Stromal cell of bone marrow (primary cell): Measurements from ENCODE around the gene PES1.
"Not testable (repeated sequence)": the region's sequence is repeated elsewhere in the genome, so short reads cannot be mapped to it uniquely, and the experiment has no call there.

Experiments used
- DNase-seq: peaks from one replicate; pipeline ENCODE4 v3.0.0-alpha.2; 2012; ENCODE audit warnings: low read depth

Gene PES1

DNA sequence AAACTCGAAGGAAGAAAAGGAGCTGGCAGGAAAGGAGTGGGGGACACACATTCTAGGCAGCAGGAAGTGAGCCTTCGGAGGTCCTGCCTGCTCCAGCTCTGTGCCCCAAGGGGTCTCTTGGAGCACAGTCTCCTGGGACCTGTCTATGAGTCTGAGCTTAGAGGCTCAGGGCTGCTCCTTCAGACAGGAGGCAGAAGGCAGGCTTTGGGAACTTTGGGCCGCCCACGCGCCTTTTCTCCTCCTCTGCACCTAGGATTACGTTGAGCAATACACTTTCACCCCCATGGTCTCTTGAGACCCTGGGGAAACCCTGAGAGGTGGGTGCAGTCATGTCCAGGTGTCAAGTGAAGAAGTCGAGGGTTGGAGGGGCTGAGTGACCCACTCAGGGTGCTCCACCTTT lies 16.2 kb upstream of the PES1 start:
- DNase-seq, result no peak

DNA sequence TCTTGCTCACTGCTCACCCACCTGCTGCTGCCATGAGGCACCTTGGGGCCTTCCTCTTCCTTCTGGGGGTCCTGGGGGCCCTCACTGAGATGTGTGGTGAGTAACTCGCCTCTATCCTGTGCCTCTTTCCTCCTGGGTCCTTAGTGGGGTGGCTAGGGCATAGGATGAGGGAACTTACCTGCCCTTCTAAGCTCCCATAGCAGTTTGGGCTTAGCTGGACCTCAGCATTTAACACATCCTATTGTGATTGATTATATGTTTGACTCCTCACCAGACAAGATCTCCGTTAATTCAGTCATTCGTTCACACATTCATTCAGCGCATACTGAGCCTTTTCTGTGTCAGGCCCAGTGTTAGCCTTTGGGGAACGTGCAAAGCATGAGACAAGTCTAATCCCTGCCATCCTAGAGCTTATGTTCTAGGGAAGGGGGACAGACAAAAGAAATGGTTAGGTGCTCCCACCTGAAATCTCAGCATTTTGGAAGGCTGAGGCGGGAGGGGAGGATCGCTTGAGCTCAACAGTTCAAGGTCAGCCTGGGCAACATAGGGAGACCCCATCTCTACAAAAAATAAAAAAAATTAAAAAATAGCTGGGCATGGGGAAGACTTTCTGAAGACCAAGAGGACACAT lies 15.7 kb upstream of the PES1 start:
- DNase-seq, result no peak

GRCh38 chr22:30606455-30607299 lies 15.0 kb upstream of the PES1 start, which contains the start of gene TCN2:
TCN2 (plus strand) TSS chr22:30607174; CDS start chr22:30607332, 158 bp downstream.
- peak; percentile 54 for DNase-seq

DNA sequence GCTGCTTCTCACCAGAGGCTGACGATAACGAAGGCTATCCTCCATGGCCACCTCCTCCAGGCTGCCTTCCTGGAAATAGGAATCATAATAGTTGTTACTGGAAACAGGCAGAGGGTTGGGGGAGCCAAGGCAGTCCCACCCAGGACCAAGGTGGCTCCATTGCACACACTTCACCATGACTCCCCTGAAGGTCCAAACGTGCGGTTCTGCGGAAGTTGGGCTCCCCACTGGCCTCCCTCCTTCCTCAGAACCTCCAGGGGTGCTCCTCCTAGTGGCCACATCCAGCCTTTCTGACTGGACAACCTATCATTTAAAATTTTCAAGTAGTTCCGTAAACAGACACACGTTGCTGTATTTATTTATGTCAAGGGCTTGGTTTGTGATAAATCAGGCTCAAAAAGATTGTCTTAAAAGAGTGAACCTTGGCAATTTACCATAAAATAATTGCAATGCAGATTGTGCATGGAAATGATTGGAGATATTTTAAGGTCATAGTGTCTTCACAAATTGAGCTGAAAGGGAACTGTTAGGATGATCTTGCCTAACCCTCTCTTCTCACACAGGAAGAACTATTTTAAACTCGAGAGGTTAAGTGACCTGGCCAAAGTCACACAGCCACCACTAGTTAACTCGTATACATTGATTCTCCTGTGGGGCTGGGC lies 13.9 kb upstream of the PES1 start:
- no peak for DNase-seq

DNA sequence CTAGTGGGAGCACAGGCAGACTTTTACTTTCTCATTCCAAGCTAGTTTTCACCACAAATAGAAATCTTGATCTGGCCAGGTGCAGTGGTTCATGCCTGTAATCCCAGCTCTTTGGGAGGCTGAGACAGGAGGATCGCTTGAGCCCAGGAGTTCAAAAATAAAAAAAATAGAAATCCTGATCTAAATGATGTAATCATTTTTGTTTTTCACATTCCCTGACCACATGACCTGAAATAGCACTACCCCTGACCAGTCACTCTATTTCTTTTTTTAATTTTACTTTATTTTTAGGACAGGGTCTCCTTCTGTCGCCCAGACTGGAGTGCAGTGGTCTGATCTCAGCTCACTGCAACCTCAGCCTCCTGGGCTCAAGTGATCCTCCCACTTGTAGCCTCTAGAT lies 13.0 kb upstream of the PES1 start:
- DNase-seq, result no peak

- no peak for DNase-seq
Observed at GRCh38 chr22:30603801-30604200, 12.1 kb upstream of the PES1 start.

DNA sequence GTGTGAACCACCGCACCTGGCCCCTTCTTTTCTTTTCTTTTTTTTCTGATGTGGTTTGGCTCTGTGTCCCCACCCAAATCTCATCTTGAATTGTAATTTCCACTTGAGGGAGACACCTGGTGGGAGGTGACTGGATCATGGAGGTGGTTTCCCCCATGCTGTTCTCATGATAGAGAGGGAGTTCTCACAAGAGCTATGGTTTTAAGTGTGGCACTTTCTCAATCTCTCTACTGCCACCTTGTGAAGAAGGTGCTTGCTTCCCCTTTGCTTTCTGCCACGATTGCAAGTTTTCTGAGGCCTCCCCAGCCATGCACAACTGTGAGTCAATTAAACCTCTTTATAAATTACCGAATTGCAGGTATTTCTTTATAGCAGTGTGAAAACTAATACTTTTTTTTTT lies 10.3 kb upstream of the PES1 start:
- no peak for DNase-seq

DNA sequence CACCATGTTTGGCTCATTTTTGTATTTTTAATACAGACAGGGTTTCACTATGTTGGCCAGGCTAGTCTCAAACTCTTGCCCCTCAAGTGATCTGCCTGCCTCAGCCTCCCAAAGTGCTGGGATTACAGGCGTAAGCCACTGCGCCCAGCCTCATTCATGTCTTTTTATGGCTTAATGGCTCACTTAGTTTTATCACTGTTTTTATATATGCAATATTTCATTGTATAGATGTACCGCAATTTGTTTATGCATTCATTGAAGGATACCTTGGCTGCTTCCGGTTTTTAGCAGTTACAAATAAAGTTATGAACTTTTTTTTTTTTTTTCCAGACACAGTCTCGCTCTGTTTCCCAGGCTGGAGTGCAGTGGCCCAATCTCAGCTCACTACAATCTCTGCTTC lies 9.8 kb upstream of the PES1 start:
- DNase-seq, result no peak

DNA sequence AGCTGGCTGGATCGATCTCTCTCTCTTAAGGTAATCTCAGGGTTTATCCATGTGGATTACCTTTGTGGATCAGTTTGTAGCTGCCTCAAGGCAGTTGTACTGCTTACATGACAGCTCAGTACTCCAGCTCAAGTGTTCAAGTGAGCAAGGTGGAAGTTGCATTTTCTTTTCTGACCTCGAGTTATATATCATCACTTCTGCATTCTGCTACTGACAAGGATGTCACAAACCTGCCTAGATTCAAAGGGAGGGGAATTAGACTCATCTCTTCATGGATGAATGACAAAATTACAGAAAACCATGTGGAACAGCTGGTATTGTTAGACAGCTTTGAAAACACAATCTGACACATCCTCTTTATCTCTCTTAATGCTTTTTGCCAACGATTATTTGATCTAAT lies 9.2 kb upstream of the PES1 start:
- DNase-seq, result no peak

- no peak for DNase-seq
Observed at GRCh38 chr22:30598986-30599385, 7.3 kb upstream of the PES1 start.

DNA sequence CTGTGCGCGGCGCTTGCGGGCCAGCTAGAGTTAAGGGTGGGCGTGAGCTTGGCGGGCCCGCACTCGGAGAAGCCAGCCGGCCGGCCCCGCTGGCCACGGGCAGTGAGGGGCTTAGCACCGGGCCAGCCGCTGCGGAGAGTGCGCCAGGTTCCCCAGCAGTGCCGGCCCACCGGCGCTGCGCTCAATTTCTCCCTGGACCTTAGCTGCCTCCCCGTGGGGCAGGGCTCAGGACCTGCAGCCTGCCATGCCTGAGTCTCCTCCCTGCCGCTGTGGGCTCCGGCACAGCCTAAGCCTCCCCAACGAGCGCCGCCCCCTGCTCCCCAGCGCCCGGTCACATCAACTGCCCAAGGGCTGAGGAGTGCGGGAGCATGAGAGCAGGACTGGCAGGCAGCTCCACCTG lies 5.2 kb upstream of the PES1 start:
- no peak for DNase-seq

DNA sequence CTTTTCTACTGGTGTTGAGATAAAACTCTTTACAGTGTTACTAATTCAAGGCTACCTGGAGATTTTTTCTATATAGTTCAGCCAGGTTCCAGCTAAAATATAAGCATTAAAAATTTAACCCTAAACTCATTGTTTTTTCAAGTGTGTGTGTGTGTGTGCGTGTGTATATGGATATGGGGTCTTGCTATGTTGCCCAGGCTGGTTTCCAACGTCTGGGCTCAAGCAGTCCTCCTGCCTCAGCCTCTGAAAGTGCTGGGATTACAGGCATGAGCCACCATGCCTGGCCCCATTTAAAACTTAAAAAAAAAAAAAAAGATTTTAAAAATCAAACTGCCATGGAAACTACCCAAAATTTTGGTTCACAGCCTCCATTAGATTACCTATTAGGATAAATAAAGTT lies 4.5 kb upstream of the PES1 start:
- no peak for DNase-seq

DNA sequence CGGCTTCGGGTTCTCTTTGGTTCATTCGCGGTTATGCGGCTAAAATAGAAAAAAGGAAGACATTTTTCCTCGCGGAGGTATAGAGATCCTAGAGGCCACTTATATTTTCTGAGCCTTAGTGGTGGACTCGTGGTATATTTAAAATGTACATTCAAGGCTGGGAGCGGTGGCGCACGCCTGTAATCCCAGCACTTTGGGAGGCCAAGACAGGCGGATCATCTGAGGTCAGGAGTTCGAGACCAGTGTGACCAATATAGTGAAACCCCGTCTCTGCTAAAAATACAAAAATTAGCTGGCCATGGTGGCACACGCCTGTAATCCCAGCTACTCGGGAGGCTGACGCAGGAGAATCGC lies 627 bp upstream of the PES1 start:
- DNase-seq, result not testable (repeated sequence)

GRCh38 chr22:30591191-30591587 lies 521 bp downstream of the PES1 start:
- no peak for DNase-seq

DNA sequence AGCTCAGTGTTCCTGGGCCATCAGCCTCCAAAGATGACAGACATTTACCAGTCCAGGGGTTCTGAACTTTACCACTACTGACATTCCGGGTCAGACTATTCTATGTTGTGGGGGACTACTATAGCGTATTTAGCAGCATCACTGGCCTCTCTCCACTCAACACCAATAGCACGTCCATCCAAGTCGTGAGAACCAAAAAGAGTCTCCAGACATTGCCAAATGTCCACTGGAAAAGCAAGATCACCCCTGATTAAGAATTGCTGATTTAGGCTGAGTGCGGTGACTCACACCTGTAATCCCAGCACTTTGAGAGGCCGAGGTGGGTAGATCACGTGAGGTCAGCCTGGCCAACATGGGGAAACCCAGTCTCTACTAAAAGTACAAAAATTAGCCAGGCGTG lies 5.3 kb downstream of the PES1 start:
- DNase-seq, result no peak

- DNase-seq, result no peak
Observed at GRCh38 chr22:30584441-30584840, 7.3 kb downstream of the PES1 start.

GRCh38 chr22:30582788-30583545 lies 8.7 kb downstream of the PES1 start:
- no peak for DNase-seq

DNA sequence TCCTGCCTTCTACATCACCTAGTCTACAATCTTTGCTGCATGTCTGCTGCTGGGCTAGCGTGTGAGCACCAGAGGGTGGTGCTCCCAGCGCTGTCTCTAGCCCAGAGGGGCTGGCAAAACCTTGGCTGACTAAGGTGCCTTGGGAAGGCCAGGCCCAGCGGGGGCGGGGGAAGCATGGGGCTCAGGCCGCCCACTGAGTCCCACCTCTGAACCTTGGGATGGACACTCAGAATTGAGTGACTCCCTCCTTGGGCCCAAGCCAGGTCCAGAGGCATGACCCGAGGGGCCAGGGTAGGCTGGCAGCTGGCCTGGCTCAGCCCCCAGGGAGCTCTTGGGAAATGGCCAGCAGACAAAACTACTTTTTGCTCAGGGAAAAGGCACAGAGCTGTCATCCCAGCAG lies 9.7 kb downstream of the PES1 start:
- DNase-seq, result no peak

DNA sequence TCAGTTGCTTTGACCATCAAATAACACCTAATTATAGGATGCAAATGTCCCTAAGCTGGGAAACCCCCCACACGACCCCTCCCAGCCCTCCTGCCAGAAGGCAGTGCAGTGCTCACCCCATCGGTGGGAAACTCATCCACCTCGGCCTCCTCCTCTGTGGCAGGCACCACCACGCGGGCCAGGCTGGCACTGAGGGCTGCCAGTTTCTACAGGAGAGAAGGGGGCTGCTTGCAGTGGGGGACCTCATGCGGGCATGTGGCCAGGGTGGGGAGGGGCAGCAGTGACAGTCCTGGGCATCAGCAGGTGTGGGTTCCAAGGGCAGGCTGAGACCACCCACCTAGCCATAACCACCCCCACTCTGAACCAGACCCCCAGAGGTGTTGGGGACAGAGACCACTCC lies 10.8 kb downstream of the PES1 start:
- DNase-seq, result no peak

- DNase-seq, result no peak
Observed at GRCh38 chr22:30578481-30578880, 13.2 kb downstream of the PES1 start.

GRCh38 chr22:30575859-30576258 lies 15.9 kb downstream of the PES1 start:
- DNase-seq, result no peak

- no peak for DNase-seq
Observed at GRCh38 chr22:30574997-30575671, 16.6 kb downstream of the PES1 start.
